Osteocyte (in vitro differentiated cells): ENCODE results near the gene FAM20C. TPM values are rescaled to one million over a fixed set of nuclear protein-coding genes. Genes with fewer than 3 reads are reported as not detected.
A peak's percentile ranks its signal among the peaks of the same experiment; 100 is the strongest.

Experiments
- DNase-seq: peaks from one replicate; pipeline ENCODE4 v3.0.0; 2021; ENCODE audit warnings: mixed read lengths; ENCODE audit not compliant: unreplicated experiment; ENCODE audit errors: extremely low spot score
- H3K27ac Mint-ChIP-seq: one replicate; pipeline ENCODE4 v1.8.0; 2021; ENCODE audit warnings: mild to moderate bottlenecking, mixed read lengths; ENCODE audit not compliant: unreplicated experiment
- H3K27me3 Mint-ChIP-seq: one replicate; pipeline ENCODE4 v1.8.0; 2021; ENCODE audit warnings: mixed read lengths; ENCODE audit not compliant: unreplicated experiment
- H3K36me3 Mint-ChIP-seq: one replicate; pipeline ENCODE4 v1.8.0; 2021; ENCODE audit warnings: mixed read lengths; ENCODE audit not compliant: unreplicated experiment
- H3K4me1 Mint-ChIP-seq: one replicate; pipeline ENCODE4 v1.8.0; 2021; ENCODE audit warnings: mixed read lengths; ENCODE audit not compliant: unreplicated experiment
- H3K4me3 Mint-ChIP-seq: one replicate; pipeline ENCODE4 v1.8.0; 2021; ENCODE audit warnings: mild to moderate bottlenecking, moderate library complexity, mixed read lengths; ENCODE audit not compliant: unreplicated experiment
- H3K9me3 Mint-ChIP-seq: one replicate; pipeline ENCODE4 v1.8.0; 2021; ENCODE audit warnings: mixed read lengths; ENCODE audit not compliant: unreplicated experiment
- total RNA-seq: library from RNA; stranded (reverse); gene quantifications from 2 replicates; pipeline ENCODE4 v1.2.1, GENCODE V29; 2021
- TF ChIP-seq, protein P1 (sequence below): fragments of 200-600 bp; sonication (generic); IDR thresholded peaks from 2 replicates; pipeline ENCODE4 v1.5.0; 2021; ENCODE audit warnings: antibody characterized with exemption, mild to moderate bottlenecking, moderate library complexity

Gene FAM20C
- total RNA-seq, 1 donor from 2014 or later, result 143 TPM

GRCh38 chr7:212754-213153 is 20.4 kb downstream of the FAM20C start:
- no peak for DNase-seq
- H3K27me3 Mint-ChIP-seq, result no peaks in the 10 kb centered on the region
- no peaks in the 10 kb centered on the region for H3K9me3 Mint-ChIP-seq
- TF ChIP-seq, protein P1, sequence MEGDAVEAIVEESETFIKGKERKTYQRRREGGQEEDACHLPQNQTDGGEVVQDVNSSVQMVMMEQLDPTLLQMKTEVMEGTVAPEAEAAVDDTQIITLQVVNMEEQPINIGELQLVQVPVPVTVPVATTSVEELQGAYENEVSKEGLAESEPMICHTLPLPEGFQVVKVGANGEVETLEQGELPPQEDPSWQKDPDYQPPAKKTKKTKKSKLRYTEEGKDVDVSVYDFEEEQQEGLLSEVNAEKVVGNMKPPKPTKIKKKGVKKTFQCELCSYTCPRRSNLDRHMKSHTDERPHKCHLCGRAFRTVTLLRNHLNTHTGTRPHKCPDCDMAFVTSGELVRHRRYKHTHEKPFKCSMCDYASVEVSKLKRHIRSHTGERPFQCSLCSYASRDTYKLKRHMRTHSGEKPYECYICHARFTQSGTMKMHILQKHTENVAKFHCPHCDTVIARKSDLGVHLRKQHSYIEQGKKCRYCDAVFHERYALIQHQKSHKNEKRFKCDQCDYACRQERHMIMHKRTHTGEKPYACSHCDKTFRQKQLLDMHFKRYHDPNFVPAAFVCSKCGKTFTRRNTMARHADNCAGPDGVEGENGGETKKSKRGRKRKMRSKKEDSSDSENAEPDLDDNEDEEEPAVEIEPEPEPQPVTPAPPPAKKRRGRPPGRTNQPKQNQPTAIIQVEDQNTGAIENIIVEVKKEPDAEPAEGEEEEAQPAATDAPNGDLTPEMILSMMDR, result no peak
- no peak overlapping the region for H3K27ac Mint-ChIP-seq
- peaks cover 26% of the 10 kb centered on the region for H3K4me1 Mint-ChIP-seq
- H3K36me3 Mint-ChIP-seq, result peaks cover 26% of the 10 kb centered on the region
- H3K4me3 Mint-ChIP-seq, result no peak overlapping the region

DNA sequence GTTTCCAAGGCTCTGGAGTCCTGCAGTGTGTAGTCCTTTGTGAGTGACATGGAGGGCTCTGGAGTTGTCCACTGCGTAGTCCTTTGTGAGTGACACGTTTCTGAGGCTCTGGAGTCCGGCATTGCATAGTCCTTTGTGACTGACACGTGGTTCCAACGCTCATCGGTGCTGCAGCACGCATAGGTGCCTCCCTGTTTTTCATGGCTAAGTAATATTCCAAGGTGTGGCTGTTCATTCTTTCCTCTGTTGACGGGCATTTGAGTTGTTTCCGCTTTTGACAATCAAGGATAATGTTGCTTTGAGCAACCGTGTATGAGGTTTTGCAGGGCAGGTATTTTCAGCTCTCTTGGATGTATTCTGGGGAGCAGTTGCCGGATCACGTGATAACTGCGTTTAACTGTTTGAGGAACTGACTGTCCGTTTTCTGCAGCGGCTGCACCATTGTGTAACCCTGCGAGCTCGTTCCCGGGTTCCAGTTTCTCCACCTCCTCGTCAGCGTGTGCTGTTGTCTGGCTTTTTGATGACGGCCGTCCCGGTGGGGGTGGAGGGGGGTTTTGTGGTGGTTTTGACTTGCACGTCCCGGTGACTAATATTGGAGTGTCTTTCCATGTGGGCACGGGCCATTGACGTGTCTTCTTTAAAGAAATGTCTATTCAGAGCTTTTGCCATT is 21.1 kb downstream of the FAM20C start:
- Mint-ChIP-seq H3K4me3 (no peak overlapping the region), H3K4me1 (peaks cover 26% of the 10 kb centered on the region), H3K9me3 (no peaks in the 10 kb centered on the region), H3K36me3 (peaks cover 22% of the 10 kb centered on the region), H3K27me3 (no peaks in the 10 kb centered on the region), H3K27ac (no peak overlapping the region)
- no peak for DNase-seq
- TF ChIP-seq, protein P1, result no peak

DNA sequence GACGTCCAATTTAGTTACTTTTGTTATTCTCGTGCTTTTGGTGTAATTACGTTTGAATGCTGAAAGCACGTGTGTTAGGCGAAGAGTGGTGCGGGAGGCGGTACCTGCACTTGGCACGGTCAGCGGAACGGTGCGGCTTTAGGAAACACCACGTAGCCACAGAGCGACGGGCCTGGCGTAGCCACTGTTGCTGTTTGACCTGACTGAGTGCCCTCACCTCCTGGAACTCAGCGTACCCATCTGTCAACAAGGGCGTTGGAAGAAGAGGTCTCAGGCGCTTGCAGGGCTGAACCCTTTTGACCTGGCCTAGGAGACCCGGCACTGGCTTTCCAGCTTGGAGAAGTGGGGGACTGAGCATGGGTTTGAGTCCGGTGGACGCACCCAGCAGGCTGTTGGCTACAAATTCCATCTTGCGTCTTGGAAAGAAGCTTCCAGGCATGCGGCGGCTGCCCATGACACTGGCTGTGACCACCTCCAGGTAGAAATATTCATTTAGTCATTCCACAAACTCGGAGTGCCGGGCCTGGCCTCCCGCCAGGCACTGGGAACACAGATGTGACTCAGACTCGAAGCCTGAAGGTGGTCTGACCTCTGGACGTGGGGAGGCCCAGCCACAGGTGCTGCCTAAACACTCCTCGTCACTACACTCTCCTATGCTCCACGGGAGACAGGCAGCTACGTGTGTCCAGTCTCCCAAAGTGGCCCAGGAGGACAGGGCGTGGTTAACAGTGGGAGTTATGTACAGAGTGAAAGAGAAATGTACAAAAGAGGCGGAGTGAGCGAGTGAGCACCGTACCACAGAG is 22.2 kb downstream of the FAM20C start:
- H3K4me1 Mint-ChIP-seq, result peaks cover 27% of the 10 kb centered on the region
- peaks cover 17% of the 10 kb centered on the region for H3K36me3 Mint-ChIP-seq
- no peaks in the 10 kb centered on the region for H3K9me3 Mint-ChIP-seq
- H3K27ac Mint-ChIP-seq, result peak overlapping the region; percentile 70
- no peaks in the 10 kb centered on the region for H3K27me3 Mint-ChIP-seq
- DNase-seq, result no peak
- TF ChIP-seq, protein P1, result no peak
- no peak overlapping the region for H3K4me3 Mint-ChIP-seq

GRCh38 chr7:216360-217300 is 24.3 kb downstream of the FAM20C start:
- Mint-ChIP-seq H3K27ac (peak overlapping the region; percentile 34), H3K9me3 (no peaks in the 10 kb centered on the region), H3K36me3 (peaks cover 19% of the 10 kb centered on the region), H3K27me3 (no peaks in the 10 kb centered on the region), H3K4me1 (peaks cover 36% of the 10 kb centered on the region), H3K4me3 (no peak overlapping the region)
- no peak for DNase-seq
- TF ChIP-seq, protein P1, result no peak
